ENCODE data around the gene PFDN6. TPM values are rescaled to one million over a fixed set of nuclear protein-coding genes. Genes with fewer than 3 reads are reported as not detected.

PFDN6 gene
- total RNA-seq, 1 experiment from 2014 or later, result 85.8 TPM

- Histone ChIP-seq H2AK5ac (ENCODE audit: insufficient read length, low read length) (no peak overlapping the region), H4K8ac (replicated peaks; ENCODE audit: insufficient read length, low read depth, low read length) (no peak overlapping the region), H2BK120ac (ENCODE audit: low read depth, low read length, poor library complexity, severe bottlenecking) (no peak overlapping the region), H2AFZ (ENCODE audit: low read length) (no peak overlapping the region), H3K4ac (ENCODE audit: low read depth, low read length) (no peak overlapping the region), H3K14ac (ENCODE audit: insufficient read depth, low read length) (no peak overlapping the region), H3K27me3 (ENCODE audit: insufficient read depth, low read length) (no peaks in the 10 kb centered on the region), H2BK12ac (ENCODE audit: insufficient read length, low read depth, low read length) (no peak overlapping the region), H3K56ac (ENCODE audit: insufficient read length, low read depth, low read length) (no peak overlapping the region), H3K4me1 (ENCODE audit: insufficient read depth, low read length) (no peaks in the 10 kb centered on the region), H3K27ac (ENCODE audit: insufficient read length, low read depth, low read length) (no peak overlapping the region), H4K5ac (ENCODE audit: insufficient read length, low read depth, low read length) (no peak overlapping the region), H2BK15ac (ENCODE audit: low read depth, low read length) (no peak overlapping the region), H3K18ac (ENCODE audit: insufficient read length, low read depth, low read length) (no peak overlapping the region), H3K79me1 (ENCODE audit: insufficient read depth, low read depth, low read length, poor library complexity, severe bottlenecking) (no peaks in the 10 kb centered on the region), H2BK5ac (ENCODE audit: insufficient read length, low read length) (no peak overlapping the region), H3K23ac (ENCODE audit: insufficient read length, low read depth, low read length) (no peak overlapping the region), H3K9me3 (ENCODE audit: control insufficient read depth, low read depth, low read length) (no peaks in the 10 kb centered on the region), H3K4me2 (ENCODE audit: insufficient read depth, insufficient read length, low read length) (no peak overlapping the region), H3K23me2 (ENCODE audit: insufficient read length, low read depth, low read length, poor library complexity, severe bottlenecking) (no peaks in the 10 kb centered on the region), H4K20me1 (ENCODE audit: control insufficient read depth, insufficient read depth, insufficient read length) (no peaks in the 10 kb centered on the region), H3K9ac (ENCODE audit: extremely low read depth, insufficient read length, low read length) (no peak overlapping the region), H4K91ac (ENCODE audit: insufficient read length, low read depth, low read length) (no peak overlapping the region), H3T11ph (ENCODE audit: low read length) (no peak overlapping the region), H2BK20ac (ENCODE audit: low read depth, low read length, poor library complexity, severe bottlenecking) (no peak overlapping the region), H3K79me2 (ENCODE audit: insufficient read depth, low read length) (no peaks in the 10 kb centered on the region)
- TF ChIP-seq, protein P1, sequence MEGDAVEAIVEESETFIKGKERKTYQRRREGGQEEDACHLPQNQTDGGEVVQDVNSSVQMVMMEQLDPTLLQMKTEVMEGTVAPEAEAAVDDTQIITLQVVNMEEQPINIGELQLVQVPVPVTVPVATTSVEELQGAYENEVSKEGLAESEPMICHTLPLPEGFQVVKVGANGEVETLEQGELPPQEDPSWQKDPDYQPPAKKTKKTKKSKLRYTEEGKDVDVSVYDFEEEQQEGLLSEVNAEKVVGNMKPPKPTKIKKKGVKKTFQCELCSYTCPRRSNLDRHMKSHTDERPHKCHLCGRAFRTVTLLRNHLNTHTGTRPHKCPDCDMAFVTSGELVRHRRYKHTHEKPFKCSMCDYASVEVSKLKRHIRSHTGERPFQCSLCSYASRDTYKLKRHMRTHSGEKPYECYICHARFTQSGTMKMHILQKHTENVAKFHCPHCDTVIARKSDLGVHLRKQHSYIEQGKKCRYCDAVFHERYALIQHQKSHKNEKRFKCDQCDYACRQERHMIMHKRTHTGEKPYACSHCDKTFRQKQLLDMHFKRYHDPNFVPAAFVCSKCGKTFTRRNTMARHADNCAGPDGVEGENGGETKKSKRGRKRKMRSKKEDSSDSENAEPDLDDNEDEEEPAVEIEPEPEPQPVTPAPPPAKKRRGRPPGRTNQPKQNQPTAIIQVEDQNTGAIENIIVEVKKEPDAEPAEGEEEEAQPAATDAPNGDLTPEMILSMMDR (conservative IDR thresholded peaks at IDR 0.05), result no peak
- no peaks in the 10 kb centered on the region for H3K36me3 Mint-ChIP-seq (ENCODE audit: insufficient read depth in 1 of 3, low read depth in 3 of 3)
- DNase-seq, result no peak
- no peaks in the 10 kb centered on the region for H3K4me1 Mint-ChIP-seq
- H3K27ac Mint-ChIP-seq, result no peak overlapping the region
- no CpG with 5 or more reads among the region's 3 CpGs for WGBS (ENCODE audit: extremely low coverage, insufficient read length, low lambda C conversion rate)
- H3K9me3 Mint-ChIP-seq, result no peaks in the 10 kb centered on the region
- H3K4me3 Mint-ChIP-seq, result no peak overlapping the region
- no peaks in the 10 kb centered on the region for H3K27me3 Mint-ChIP-seq (ENCODE audit: low read depth)
Observed at GRCh38 chr6:33336495-33336894, 47.1 kb downstream of the PFDN6 start.

Data from H9 (cell line).